SJCRH30 (cell line): ENCODE measurements around the gene PCP4. TPM values are rescaled to one million over a fixed set of nuclear protein-coding genes. Genes with fewer than 3 reads are reported as not detected.
A peak's percentile ranks its signal among the peaks of the same experiment; 100 is the strongest.

Experiments
- DNase-seq, 2 experiments: peaks; one replicate each; pipeline ENCODE4 v3.0.0-alpha.2; 2015 to 2020
- H3K27ac ChIP-seq: fragments of 250-450 bp; sonication (Bioruptor Pico); 2 replicates; pipeline ENCODE4 v1.5.1; 2020; ENCODE audit warnings: mild to moderate bottlenecking, moderate library complexity
- H3K27me3 ChIP-seq: fragments of 250-450 bp; sonication (Bioruptor Pico); 2 replicates; pipeline ENCODE4 v1.5.1; 2020; ENCODE audit warnings: mild to moderate bottlenecking, moderate library complexity
- H3K36me3 ChIP-seq: fragments of 250-450 bp; sonication (Bioruptor Pico); 2 replicates; pipeline ENCODE4 v1.5.1; 2020; ENCODE audit warnings: mild to moderate bottlenecking, moderate library complexity
- H3K4me1 ChIP-seq: fragments of 250-450 bp; sonication (Bioruptor Pico); 2 replicates; pipeline ENCODE4 v1.5.1; 2020; ENCODE audit warnings: mild to moderate bottlenecking, moderate library complexity
- H3K4me3 ChIP-seq: fragments of 250-450 bp; sonication (Bioruptor Pico); 2 replicates; pipeline ENCODE4 v1.5.1; 2020; ENCODE audit warnings: mild to moderate bottlenecking, moderate library complexity
- H3K9me3 ChIP-seq: fragments of 250-450 bp; sonication (Bioruptor Pico); replicated peaks from 2 replicates; pipeline ENCODE4 v1.5.1; 2020; ENCODE audit warnings: mild to moderate bottlenecking, moderate library complexity
- total RNA-seq: library from RNA; depleted of rRNA; stranded (reverse); fragments of >200 nt; shearing (Covaris generic); gene quantifications from 2 replicates; pipeline ENCODE4 v1.2.3, GENCODE V29; 2014; rRNA removed

The PCP4 gene
- 15.8 and 20.6 TPM in 2 replicates for total RNA-seq

GRCh38 chr21:39867198-39867650, at the start of gene PCP4:
Gene PCP4 (plus strand): TSS chr21:39867438. CDS start chr21:39867502, 64 bp downstream.
- Histone ChIP-seq H3K4me1 (peaks cover 19% of the 10 kb centered on the region), H3K4me3 (peak within 1 kb of the TSS; percentile 38), H3K27ac (no peak within 1 kb of the TSS), H3K27me3 (no peaks in the 10 kb centered on the region), H3K9me3 (no peaks in the 10 kb centered on the region), H3K36me3 (no peaks in the 10 kb centered on the region)
- peak; percentile 61 to 76 for DNase-seq

GRCh38 chr21:39818557-39818956, 48.7 kb upstream of the PCP4 start:
- H3K36me3 ChIP-seq, result no peaks in the 10 kb centered on the region
- DNase-seq, result no peak

GRCh38 chr21:39822042-39822441, 45.2 kb upstream of the PCP4 start:
- Histone ChIP-seq H3K27me3 (no peaks in the 10 kb centered on the region), H3K4me1 (peaks cover 8% of the 10 kb centered on the region), H3K4me3 (no peak overlapping the region), H3K9me3 (no peaks in the 10 kb centered on the region), H3K36me3 (no peaks in the 10 kb centered on the region), H3K27ac (no peak overlapping the region)
- DNase-seq, result no peak

More at GRCh38 chr21:39818557-39818956, 48.7 kb upstream of the PCP4 start:
- H3K4me3 ChIP-seq, result no peak overlapping the region
- no peaks in the 10 kb centered on the region for H3K27me3 ChIP-seq
- peaks cover 7% of the 10 kb centered on the region for H3K4me1 ChIP-seq
- H3K9me3 ChIP-seq, result no peaks in the 10 kb centered on the region; the same call in 1 of the 2 replicates
- H3K27ac ChIP-seq, result no peak overlapping the region

- Histone ChIP-seq H3K27ac (no peak overlapping the region), H3K27me3 (no peaks in the 10 kb centered on the region), H3K4me3 (no peak overlapping the region), H3K36me3 (no peaks in the 10 kb centered on the region), H3K9me3 (no peaks in the 10 kb centered on the region), H3K4me1 (peaks cover 8% of the 10 kb centered on the region)
- no peak for DNase-seq
Observed at GRCh38 chr21:39825250-39825649, 42.0 kb upstream of the PCP4 start.

- no peak for DNase-seq
- no peak overlapping the region for H3K4me3 ChIP-seq
- no peaks in the 10 kb centered on the region for H3K36me3 ChIP-seq
- no peaks in the 10 kb centered on the region for H3K27me3 ChIP-seq
- no peaks in the 10 kb centered on the region for H3K9me3 ChIP-seq
- peaks cover 9% of the 10 kb centered on the region for H3K4me1 ChIP-seq
- no peak overlapping the region for H3K27ac ChIP-seq
Observed at GRCh38 chr21:39834543-39834942, 32.7 kb upstream of the PCP4 start.

GRCh38 chr21:39837861-39838359, 29.3 kb upstream of the PCP4 start:
- Histone ChIP-seq H3K4me1 (peaks cover 11% of the 10 kb centered on the region), H3K4me3 (no peak overlapping the region), H3K36me3 (no peaks in the 10 kb centered on the region), H3K27ac (no peak overlapping the region), H3K9me3 (no peaks in the 10 kb centered on the region), H3K27me3 (no peaks in the 10 kb centered on the region)
- peak in 1 of 2 experiments; percentile 57 for DNase-seq

GRCh38 chr21:39840373-39841097, 26.7 kb upstream of the PCP4 start:
- Histone ChIP-seq H3K9me3 (no peaks in the 10 kb centered on the region), H3K4me1 (peaks cover 20% of the 10 kb centered on the region), H3K27ac (no peak overlapping the region), H3K27me3 (no peaks in the 10 kb centered on the region), H3K36me3 (no peaks in the 10 kb centered on the region), H3K4me3 (no peak overlapping the region)
- DNase-seq, result no peak

GRCh38 chr21:39842741-39843459, 24.3 kb upstream of the PCP4 start:
- H3K9me3 ChIP-seq, result no peaks in the 10 kb centered on the region
- H3K36me3 ChIP-seq, result no peaks in the 10 kb centered on the region
- no peak for DNase-seq
- H3K4me1 ChIP-seq, result peaks cover 27% of the 10 kb centered on the region
- no peak overlapping the region for H3K4me3 ChIP-seq
- H3K27me3 ChIP-seq, result no peaks in the 10 kb centered on the region
- H3K27ac ChIP-seq, result no peak overlapping the region

- Histone ChIP-seq H3K4me3 (no peak overlapping the region), H3K27ac (no peak overlapping the region), H3K27me3 (no peaks in the 10 kb centered on the region), H3K36me3 (no peaks in the 10 kb centered on the region), H3K4me1 (peaks cover 23% of the 10 kb centered on the region), H3K9me3 (no peaks in the 10 kb centered on the region)
- DNase-seq, result no peak
Observed at GRCh38 chr21:39843483-39843882, 23.8 kb upstream of the PCP4 start.

- no peak overlapping the region for H3K4me3 ChIP-seq
- DNase-seq, result no peak
- H3K4me1 ChIP-seq, result peaks cover 27% of the 10 kb centered on the region
- no peak overlapping the region for H3K27ac ChIP-seq
- no peaks in the 10 kb centered on the region for H3K9me3 ChIP-seq
- no peaks in the 10 kb centered on the region for H3K36me3 ChIP-seq
- no peaks in the 10 kb centered on the region for H3K27me3 ChIP-seq
Observed at GRCh38 chr21:39843916-39844315, 23.3 kb upstream of the PCP4 start.

GRCh38 chr21:39845571-39846130, 21.6 kb upstream of the PCP4 start:
- H3K27me3 ChIP-seq, result no peaks in the 10 kb centered on the region
- no peak overlapping the region for H3K4me3 ChIP-seq
- no peaks in the 10 kb centered on the region for H3K9me3 ChIP-seq
- peaks cover 44% of the 10 kb centered on the region for H3K4me1 ChIP-seq
- H3K36me3 ChIP-seq, result no peaks in the 10 kb centered on the region
- DNase-seq, result peak; percentile 54 to 68
- H3K27ac ChIP-seq, result peak overlapping the region; percentile 53

- no peak overlapping the region for H3K27ac ChIP-seq
- H3K4me3 ChIP-seq, result no peak overlapping the region
- peaks cover 62% of the 10 kb centered on the region for H3K4me1 ChIP-seq
- H3K27me3 ChIP-seq, result no peaks in the 10 kb centered on the region
- DNase-seq, result no peak
- no peaks in the 10 kb centered on the region for H3K36me3 ChIP-seq
- no peaks in the 10 kb centered on the region for H3K9me3 ChIP-seq
Observed at GRCh38 chr21:39847877-39848276, 19.4 kb upstream of the PCP4 start.

GRCh38 chr21:39849014-39849655, 18.1 kb upstream of the PCP4 start:
- Histone ChIP-seq H3K36me3 (no peaks in the 10 kb centered on the region), H3K4me1 (peaks cover 65% of the 10 kb centered on the region), H3K27ac (peak overlapping the region; percentile 98), H3K27me3 (no peaks in the 10 kb centered on the region), H3K9me3 (no peaks in the 10 kb centered on the region), H3K4me3 (no peak overlapping the region)
- DNase-seq, result no peak

- peak; percentile 54 to 69 for DNase-seq
Observed at GRCh38 chr21:39850333-39850732, 16.9 kb upstream of the PCP4 start.

More at GRCh38 chr21:39850333-39850732, 16.9 kb upstream of the PCP4 start:
- Histone ChIP-seq H3K27me3 (no peaks in the 10 kb centered on the region), H3K27ac (peak overlapping the region; percentile 98), H3K36me3 (no peaks in the 10 kb centered on the region), H3K9me3 (no peaks in the 10 kb centered on the region), H3K4me1 (peaks cover 60% of the 10 kb centered on the region), H3K4me3 (peak overlapping the region; percentile 17)
